A673 (cell line): Measurements from ENCODE around the gene RELL2. TPM values are rescaled to one million over a fixed set of nuclear protein-coding genes. Genes with fewer than 3 reads are reported as not detected.

Experiments used
- BruUV-seq: library from RNA; stranded (reverse); fragments of 400-500 nt; replicated peaks from 2 replicates; lab custom pipeline; 2021; lab: Mats Ljungman, UMichigan
- CTCF ChIA-PET: fragments of 300-600 bp; sonication (Branson Sonifier 250); formaldehyde crosslinking; loops from one replicate; lab custom pipeline; 2022; ENCODE audit warnings: antibody characterized with exemption; lab: Charles Lee
- POLR2A ChIA-PET: fragments of 300-600 bp; sonication (Branson Sonifier 250); formaldehyde crosslinking; loops from one replicate; lab custom pipeline; 2022; ENCODE audit warnings: antibody characterized with exemption; ENCODE audit not compliant: low non-redundant PET; lab: Charles Lee
- DNase-seq: peaks from one replicate; pipeline ENCODE4 v3.0.0-alpha.2; 2015; ENCODE audit warnings: low spot score
- H3K27ac ChIP-seq: fragments of 200-600 bp; sonication (generic); 2 replicates; pipeline ENCODE4 v1.5.1; 2016; ENCODE audit warnings: mixed run types, low read depth, mild to moderate bottlenecking, mixed read lengths, antibody characterized with exemption, low read length; ENCODE audit not compliant: poor library complexity, severe bottlenecking
- H3K27me3 ChIP-seq: fragments of 200-600 bp; sonication (generic); replicated peaks from 2 replicates; pipeline ENCODE4 v1.6.1; 2017; ENCODE audit warnings: mixed run types, low read depth, mild to moderate bottlenecking, mixed read lengths, antibody characterized with exemption, low read length; ENCODE audit not compliant: insufficient read depth, poor library complexity
- H3K36me3 ChIP-seq: fragments of 200-600 bp; sonication (generic); 2 replicates; pipeline ENCODE4 v1.6.1; 2016; ENCODE audit warnings: mixed run types, mild to moderate bottlenecking, mixed read lengths, antibody characterized with exemption, low read length; ENCODE audit not compliant: insufficient read depth, poor library complexity, severe bottlenecking
- H3K4me1 ChIP-seq: fragments of 200-600 bp; sonication (generic); 2 replicates; pipeline ENCODE4 v1.6.1; 2017; ENCODE audit warnings: mixed run types, mild to moderate bottlenecking, mixed read lengths, antibody characterized with exemption, low read length; ENCODE audit not compliant: insufficient read depth, poor library complexity, severe bottlenecking
- H3K4me3 ChIP-seq: fragments of 200-600 bp; sonication (generic); 2 replicates; pipeline ENCODE4 v1.5.1; 2016; ENCODE audit warnings: low read depth, mixed run types, mild to moderate bottlenecking, mixed read lengths, low read length; ENCODE audit not compliant: poor library complexity, severe bottlenecking
- H3K9me3 ChIP-seq: fragments of 200-600 bp; sonication (generic); 2 replicates; pipeline ENCODE4 v1.6.1; 2016; ENCODE audit warnings: mixed run types, low read depth, mild to moderate bottlenecking, mixed read lengths, antibody characterized with exemption, low read length; ENCODE audit not compliant: poor library complexity, severe bottlenecking
- CTCF ChIP-seq: fragments of 300-800, 200-600 bp; sonication (generic); conservative IDR thresholded peaks from 2 replicates; pipeline ENCODE4 v1.5.1; 2017; ENCODE audit warnings: low read depth, mild to moderate bottlenecking, antibody characterized with exemption, low read length, moderate library complexity, mixed read lengths
- EZH2 ChIP-seq: fragments of 200-600 bp; sonication (generic); IDR thresholded peaks from 2 replicates; pipeline ENCODE4 v1.6.1; 2017; ENCODE audit warnings: borderline replicate concordance, low read depth, mild to moderate bottlenecking, mixed read lengths, antibody characterized with exemption, low read length; ENCODE audit not compliant: poor library complexity, severe bottlenecking
- intact Hi-C: fragments of 100-400 bp; cut with micrococcal nuclease; formaldehyde crosslinking; loops from one replicate; pipeline ENCODE4 v1.10.0; 2022; ENCODE audit not compliant: unreplicated experiment
- total RNA-seq: library from RNA; stranded (reverse); gene quantifications from 2 replicates; pipeline ENCODE4 v1.2.3, GENCODE V29; 2021

Gene RELL2
- total RNA-seq, 1 experiment from 2014 or later, result 4.7 TPM

GRCh38 chr5:141657404-141657803, 20.6 kb downstream of the RELL2 start:
- Histone ChIP-seq H3K4me1 (no peaks in the 10 kb centered on the region), H3K27me3 (no peaks in the 10 kb centered on the region), H3K4me3 (no peak overlapping the region), H3K9me3 (no peaks in the 10 kb centered on the region), H3K36me3 (no peaks in the 10 kb centered on the region), H3K27ac (no peak overlapping the region)
- no TSS peak for BruUV-seq
- POLR2A ChIA-PET, result no interaction called here
- CTCF ChIA-PET, result interaction anchor here (0.6 kb wide), 1 partner anchor 36 kb away, joined by 3 read pairs; no protein-coding TSS in a partner anchor
- TF ChIP-seq EZH2, result no peak
- no peak for TF ChIP-seq CTCF
- no peak for DNase-seq
- intact Hi-C loops, result no loop called here

- DNase-seq, result no peak
- intact Hi-C loops, result no loop called here
- POLR2A ChIA-PET, result no interaction called here
- H3K9me3 ChIP-seq, result no peaks in the 10 kb centered on the region
- H3K4me1 ChIP-seq, result no peaks in the 10 kb centered on the region
- TF ChIP-seq CTCF (no peak), EZH2 (no peak)
- H3K4me3 ChIP-seq, result no peak overlapping the region
- no peaks in the 10 kb centered on the region for H3K27me3 ChIP-seq
- H3K27ac ChIP-seq, result no peak overlapping the region
- no peaks in the 10 kb centered on the region for H3K36me3 ChIP-seq
- CTCF ChIA-PET, result interaction anchor here (0.6 kb wide), 1 partner anchor 35 kb away, joined by 3 read pairs; no protein-coding TSS in a partner anchor
- BruUV-seq, result no TSS peak
Measured at GRCh38 chr5:141657937-141658545, 21.2 kb downstream of the RELL2 start.

GRCh38 chr5:141662028-141662427, 25.2 kb downstream of the RELL2 start:
- BruUV-seq, result no TSS peak
- Histone ChIP-seq H3K27me3 (no peaks in the 10 kb centered on the region), H3K4me1 (no peaks in the 10 kb centered on the region), H3K36me3 (no peaks in the 10 kb centered on the region), H3K9me3 (no peaks in the 10 kb centered on the region), H3K27ac (no peak overlapping the region), H3K4me3 (no peak overlapping the region)
- intact Hi-C loops, result no loop called here
- ChIA-PET POLR2A (no interaction called here), CTCF (no interaction called here)
- TF ChIP-seq EZH2, result no peak
- TF ChIP-seq CTCF, result no peak
- DNase-seq, result no peak
